ENCODE data around the gene LITAF. TPM values are rescaled to one million over a fixed set of nuclear protein-coding genes. Genes with fewer than 3 reads are reported as not detected.
A peak's percentile ranks its signal among the peaks of the same experiment; 100 is the strongest.
"Not testable (repeated sequence)": the region's sequence is repeated elsewhere in the genome, so short reads cannot be mapped to it uniquely, and the experiment has no call there.

LITAF gene
- total RNA-seq, 2 donors from 2014 or later = 36.6 to 62.9 TPM

GRCh38 chr16:11561856-11562255 lies 24.9 kb downstream of the LITAF start:
- peaks cover 1% of the 10 kb centered on the region for H3K36me3 Mint-ChIP-seq (ENCODE audit: low read depth)
- DNase-seq = no peak
- H3K36me3 ChIP-seq (ENCODE audit: control insufficient read depth, insufficient read depth, low read length) = no peaks in the 10 kb centered on the region
- WGBS, 2 experiments (ENCODE audit: insufficient coverage in 1 of 2, insufficient read length in 1 of 2) = 94 to 96% methylated on average over 3 of the region's 3 CpGs
- TF ChIP-seq CTCF (conservative IDR thresholded peaks at IDR 0.05) = no peak
- H3K9me3 ChIP-seq (ENCODE audit: control insufficient read depth, low read length) = peaks cover 2% of the 10 kb centered on the region
- no peaks in the 10 kb centered on the region for H3K27me3 Mint-ChIP-seq (ENCODE audit: insufficient read depth)
- no peak overlapping the region for H3K4me3 ChIP-seq (ENCODE audit: low read length)
- no peak overlapping the region for H3K27ac ChIP-seq (ENCODE audit: low read depth, low read length)
- H3K4me1 Mint-ChIP-seq = peaks cover 16% of the 10 kb centered on the region
- H3K27ac Mint-ChIP-seq = no peak overlapping the region
- H3K9me3 Mint-ChIP-seq = no peaks in the 10 kb centered on the region
- H3K4me1 ChIP-seq (ENCODE audit: control insufficient read depth, insufficient read depth, low read length) = no peaks in the 10 kb centered on the region
- H3K27me3 ChIP-seq (ENCODE audit: control insufficient read depth, insufficient read depth, low read length, poor library complexity, severe bottlenecking) = no peaks in the 10 kb centered on the region
- H3K9ac ChIP-seq (ENCODE audit: extremely low read depth, low read length, poor library complexity, severe bottlenecking) = no peak overlapping the region
- no peak overlapping the region for H3K4me3 Mint-ChIP-seq

DNA sequence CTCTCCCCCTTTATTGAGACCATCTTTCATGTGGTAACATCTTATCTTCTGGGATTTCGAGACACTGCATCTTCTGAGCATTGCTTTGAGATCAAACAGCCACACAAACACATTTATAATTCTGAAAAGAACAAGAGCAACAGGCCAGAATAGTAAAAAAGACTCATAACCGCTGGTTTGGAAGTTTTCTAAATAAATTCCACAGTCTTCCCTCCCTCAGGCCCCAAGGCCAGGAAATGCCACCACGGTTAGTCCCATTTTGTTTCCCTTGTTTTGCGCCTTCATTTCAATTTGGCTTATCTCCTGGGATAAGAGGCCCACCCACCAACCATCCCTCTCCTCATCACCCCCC lies 25.3 kb downstream of the LITAF start:
- Histone ChIP-seq H3K4me3 (ENCODE audit: low read length) (no peak overlapping the region), H3K4me1 (ENCODE audit: control insufficient read depth, insufficient read depth, low read length) (no peaks in the 10 kb centered on the region), H3K9ac (ENCODE audit: extremely low read depth, low read length, poor library complexity, severe bottlenecking) (no peak overlapping the region), H3K9me3 (ENCODE audit: control insufficient read depth, low read length) (peaks cover 7% of the 10 kb centered on the region), H3K27ac (ENCODE audit: low read depth, low read length) (no peak overlapping the region), H3K36me3 (ENCODE audit: control insufficient read depth, insufficient read depth, low read length) (peaks cover 2% of the 10 kb centered on the region), H3K27me3 (ENCODE audit: control insufficient read depth, insufficient read depth, low read length, poor library complexity, severe bottlenecking) (no peaks in the 10 kb centered on the region)
- H3K36me3 Mint-ChIP-seq (ENCODE audit: low read depth) = peaks cover 5% of the 10 kb centered on the region
- no peaks in the 10 kb centered on the region for H3K27me3 Mint-ChIP-seq (ENCODE audit: insufficient read depth)
- DNase-seq = no peak
- peaks cover 3% of the 10 kb centered on the region for H3K9me3 Mint-ChIP-seq
- WGBS, 2 experiments (ENCODE audit: insufficient coverage in 1 of 2, insufficient read length in 1 of 2) = 88 to 100% methylated on average over 1 to 4 of the region's 4 CpGs
- peaks cover 16% of the 10 kb centered on the region for H3K4me1 Mint-ChIP-seq
- TF ChIP-seq CTCF (conservative IDR thresholded peaks at IDR 0.05) = no peak
- H3K27ac Mint-ChIP-seq = no peak overlapping the region
- H3K4me3 Mint-ChIP-seq = no peak overlapping the region

DNA sequence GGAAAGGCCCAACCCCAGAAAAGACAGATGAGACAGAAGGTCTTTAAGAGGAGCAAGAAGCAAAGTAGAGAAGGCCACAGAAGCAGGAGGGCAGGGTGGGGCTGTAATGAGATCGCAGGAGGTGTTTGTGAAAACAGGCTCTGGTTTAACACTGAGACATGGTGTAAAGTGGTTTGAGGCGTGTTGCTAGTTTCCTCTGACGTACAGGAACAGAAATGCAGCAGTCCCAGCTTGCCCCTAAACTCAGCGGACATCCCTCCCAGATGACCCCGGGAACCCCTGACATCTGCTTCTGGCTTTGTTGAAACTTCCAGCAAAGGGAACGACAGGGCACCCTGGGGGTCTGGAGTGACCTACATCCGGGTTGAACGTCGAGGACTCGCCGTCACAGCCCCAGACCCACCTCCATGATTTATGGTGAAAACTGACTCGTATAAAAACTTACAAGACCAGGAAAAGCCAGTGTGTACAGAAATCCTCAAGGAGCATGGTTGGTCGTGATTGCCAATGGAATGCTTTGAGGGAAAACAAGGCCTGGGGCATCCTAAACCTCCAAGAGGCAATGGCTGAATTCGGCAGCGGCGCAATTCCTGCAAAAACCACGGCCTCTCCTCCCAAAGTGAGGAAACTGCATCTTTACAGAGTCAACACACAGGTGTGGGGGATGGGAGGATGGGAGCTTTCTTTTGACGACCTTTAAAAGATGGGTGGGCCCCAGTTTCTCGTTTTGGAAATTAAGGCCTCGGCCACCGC lies 25.8 kb downstream of the LITAF start:
- no peak for TF ChIP-seq CTCF (conservative IDR thresholded peaks at IDR 0.05)
- H3K9ac ChIP-seq (ENCODE audit: extremely low read depth, low read length, poor library complexity, severe bottlenecking) = no peak overlapping the region
- peak; percentile 53 for DNase-seq
- Mint-ChIP-seq H3K27me3 (ENCODE audit: insufficient read depth) (no peaks in the 10 kb centered on the region), H3K4me3 (no peak overlapping the region), H3K9me3 (peaks cover 9% of the 10 kb centered on the region), H3K36me3 (ENCODE audit: low read depth) (peaks cover 11% of the 10 kb centered on the region), H3K27ac (peak overlapping the region; percentile 61), H3K4me1 (peaks cover 16% of the 10 kb centered on the region)
- peaks cover 7% of the 10 kb centered on the region for H3K36me3 ChIP-seq (ENCODE audit: control insufficient read depth, insufficient read depth, low read length)
- H3K4me1 ChIP-seq (ENCODE audit: control insufficient read depth, insufficient read depth, low read length) = no peaks in the 10 kb centered on the region
- H3K4me3 ChIP-seq (ENCODE audit: low read length) = no peak overlapping the region
- WGBS, 2 experiments (ENCODE audit: insufficient coverage in 1 of 2, insufficient read length in 1 of 2) = 63 to 76% methylated on average over 17 to 21 of the region's 21 CpGs
- peaks cover 12% of the 10 kb centered on the region for H3K9me3 ChIP-seq (ENCODE audit: control insufficient read depth, low read length)
- H3K27ac ChIP-seq (ENCODE audit: low read depth, low read length) = peak overlapping the region; percentile 34
- no peaks in the 10 kb centered on the region for H3K27me3 ChIP-seq (ENCODE audit: control insufficient read depth, insufficient read depth, low read length, poor library complexity, severe bottlenecking)

DNA sequence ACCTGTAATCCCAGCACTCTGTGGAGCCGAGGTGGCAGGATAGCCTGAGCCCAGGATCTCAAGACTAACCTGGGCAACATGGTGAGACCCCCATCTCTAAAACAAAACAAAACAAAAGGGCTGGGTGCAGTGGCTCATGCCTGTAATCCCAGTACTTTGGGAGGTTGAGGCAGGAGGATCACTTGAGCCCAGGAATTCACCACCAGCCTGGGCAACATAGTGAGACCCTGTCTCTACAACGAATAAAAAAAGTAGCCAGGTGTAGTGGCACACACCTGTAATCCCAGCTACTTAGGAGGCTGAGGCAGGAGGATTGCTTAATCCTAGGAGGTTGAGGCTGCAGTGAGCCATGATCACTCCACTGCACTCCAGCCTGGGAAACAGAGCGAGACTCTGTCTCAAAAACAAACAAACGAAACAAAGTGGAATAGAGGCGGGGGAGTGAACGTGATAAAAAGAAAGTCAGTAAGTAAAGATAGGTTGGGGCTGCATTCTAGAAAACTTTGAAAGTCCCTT lies 28.4 kb downstream of the LITAF start:
- H3K4me1 ChIP-seq (ENCODE audit: control insufficient read depth, insufficient read depth, low read length); H3K4me3 Mint-ChIP-seq; H3K9ac ChIP-seq (ENCODE audit: extremely low read depth, low read length, poor library complexity, severe bottlenecking); DNase-seq; H3K27me3 ChIP-seq (ENCODE audit: control insufficient read depth, insufficient read depth, low read length, poor library complexity, severe bottlenecking); H3K27ac Mint-ChIP-seq; H3K27me3 Mint-ChIP-seq (ENCODE audit: insufficient read depth); H3K4me3 ChIP-seq (ENCODE audit: low read length): not testable (repeated sequence)
- WGBS, 2 experiments (ENCODE audit: insufficient coverage in 1 of 2, insufficient read length in 1 of 2) = 91 to 93% methylated on average over 6 of the region's 6 CpGs
- H3K9me3 ChIP-seq (ENCODE audit: control insufficient read depth, low read length) = peaks cover 23% of the 10 kb centered on the region
- peaks cover 18% of the 10 kb centered on the region for H3K36me3 ChIP-seq (ENCODE audit: control insufficient read depth, insufficient read depth, low read length)
- peak overlapping the region; percentile 60 for H3K27ac ChIP-seq (ENCODE audit: low read depth, low read length)
- H3K36me3 Mint-ChIP-seq (ENCODE audit: low read depth) = peaks cover 24% of the 10 kb centered on the region
- peaks cover 12% of the 10 kb centered on the region for H3K9me3 Mint-ChIP-seq
- peaks cover 13% of the 10 kb centered on the region for H3K4me1 Mint-ChIP-seq
